ENCODE measurements around the gene STK4. TPM values are rescaled to one million over a fixed set of nuclear protein-coding genes. Genes with fewer than 3 reads are reported as not detected.

STK4 gene
- total RNA-seq, 2 donors from 2014 or later: 28.9 to 29.9 TPM

DNA sequence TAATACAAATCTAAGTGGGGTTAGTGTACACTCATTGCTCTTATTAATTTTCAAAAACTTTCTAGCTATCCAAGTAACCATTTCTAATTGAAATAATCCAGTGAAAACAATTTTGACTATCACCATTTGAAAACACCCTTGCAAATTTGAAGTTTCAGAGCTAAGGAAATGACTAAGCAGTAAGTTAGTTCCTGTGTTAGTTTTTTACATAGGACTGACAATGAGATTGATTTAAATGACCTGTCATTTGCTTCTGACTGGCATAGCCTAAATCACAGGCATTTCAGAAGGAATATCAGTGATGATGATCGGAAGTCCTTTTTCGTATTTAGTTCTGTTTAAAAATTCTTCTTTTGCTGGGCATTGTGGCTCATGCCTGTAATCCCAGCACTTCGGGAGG lies 27.0 kb downstream of the STK4 start:
- Histone ChIP-seq H3K27me3 (no peaks in the 10 kb centered on the region), H3K36me3 (peaks cover 9% of the 10 kb centered on the region), H3K27ac (no peak overlapping the region), H3K9ac (ENCODE audit: low read depth in 2 of 2, low read length in 2 of 2) (no peak overlapping the region), H3K4me3 (no peak overlapping the region), H3K4me1 (no peaks in the 10 kb centered on the region), H3K9me3 (no peaks in the 10 kb centered on the region)
- intact Hi-C loops (cut with DNase I): no loop called here
- DNase-seq: no peak
- TF ChIP-seq, protein P1, sequence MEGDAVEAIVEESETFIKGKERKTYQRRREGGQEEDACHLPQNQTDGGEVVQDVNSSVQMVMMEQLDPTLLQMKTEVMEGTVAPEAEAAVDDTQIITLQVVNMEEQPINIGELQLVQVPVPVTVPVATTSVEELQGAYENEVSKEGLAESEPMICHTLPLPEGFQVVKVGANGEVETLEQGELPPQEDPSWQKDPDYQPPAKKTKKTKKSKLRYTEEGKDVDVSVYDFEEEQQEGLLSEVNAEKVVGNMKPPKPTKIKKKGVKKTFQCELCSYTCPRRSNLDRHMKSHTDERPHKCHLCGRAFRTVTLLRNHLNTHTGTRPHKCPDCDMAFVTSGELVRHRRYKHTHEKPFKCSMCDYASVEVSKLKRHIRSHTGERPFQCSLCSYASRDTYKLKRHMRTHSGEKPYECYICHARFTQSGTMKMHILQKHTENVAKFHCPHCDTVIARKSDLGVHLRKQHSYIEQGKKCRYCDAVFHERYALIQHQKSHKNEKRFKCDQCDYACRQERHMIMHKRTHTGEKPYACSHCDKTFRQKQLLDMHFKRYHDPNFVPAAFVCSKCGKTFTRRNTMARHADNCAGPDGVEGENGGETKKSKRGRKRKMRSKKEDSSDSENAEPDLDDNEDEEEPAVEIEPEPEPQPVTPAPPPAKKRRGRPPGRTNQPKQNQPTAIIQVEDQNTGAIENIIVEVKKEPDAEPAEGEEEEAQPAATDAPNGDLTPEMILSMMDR (IDR thresholded peaks at IDR 0.05): no peak

DNA sequence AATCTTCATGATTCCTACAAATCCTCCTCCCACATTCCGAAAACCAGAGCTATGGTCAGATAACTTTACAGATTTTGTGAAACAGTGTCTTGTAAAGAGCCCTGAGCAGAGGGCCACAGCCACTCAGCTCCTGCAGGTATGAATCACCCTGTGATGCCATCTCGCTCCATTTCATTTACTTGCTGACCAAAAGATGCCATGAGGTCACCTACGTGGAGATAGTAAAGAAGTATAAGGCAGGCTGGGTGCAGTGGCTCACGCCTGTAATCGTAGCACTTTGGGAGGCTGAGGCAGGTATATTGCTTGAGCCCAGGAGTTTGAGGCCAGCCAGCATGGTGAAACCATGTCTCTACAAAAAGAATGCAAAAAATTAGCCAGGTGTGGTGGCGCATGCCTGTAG lies 30.9 kb downstream of the STK4 start:
- H3K27me3 ChIP-seq: no peaks in the 10 kb centered on the region
- H3K9ac ChIP-seq (ENCODE audit: low read depth in 2 of 2, low read length in 2 of 2): no peak overlapping the region
- intact Hi-C loops (cut with DNase I): no loop called here
- no peak overlapping the region for H3K4me3 ChIP-seq
- peaks cover 11% of the 10 kb centered on the region for H3K36me3 ChIP-seq
- no peak overlapping the region for H3K27ac ChIP-seq
- no peaks in the 10 kb centered on the region for H3K9me3 ChIP-seq
- TF ChIP-seq, protein P1 (IDR thresholded peaks at IDR 0.05): no peak
- DNase-seq: no peak
- no peaks in the 10 kb centered on the region for H3K4me1 ChIP-seq

- no peaks in the 10 kb centered on the region for H3K9me3 ChIP-seq
- H3K36me3 ChIP-seq: peaks cover 11% of the 10 kb centered on the region
- DNase-seq: no peak
- intact Hi-C loops (cut with DNase I): no loop called here
- H3K4me3 ChIP-seq: no peak overlapping the region
- TF ChIP-seq, protein P1 (IDR thresholded peaks at IDR 0.05): no peak
- no peak overlapping the region for H3K27ac ChIP-seq
- H3K27me3 ChIP-seq: no peaks in the 10 kb centered on the region
- no peak overlapping the region for H3K9ac ChIP-seq (ENCODE audit: low read depth in 2 of 2, low read length in 2 of 2)
- no peaks in the 10 kb centered on the region for H3K4me1 ChIP-seq
Observed at GRCh38 chr20:44997668-44998067, 31.4 kb downstream of the STK4 start.

DNA sequence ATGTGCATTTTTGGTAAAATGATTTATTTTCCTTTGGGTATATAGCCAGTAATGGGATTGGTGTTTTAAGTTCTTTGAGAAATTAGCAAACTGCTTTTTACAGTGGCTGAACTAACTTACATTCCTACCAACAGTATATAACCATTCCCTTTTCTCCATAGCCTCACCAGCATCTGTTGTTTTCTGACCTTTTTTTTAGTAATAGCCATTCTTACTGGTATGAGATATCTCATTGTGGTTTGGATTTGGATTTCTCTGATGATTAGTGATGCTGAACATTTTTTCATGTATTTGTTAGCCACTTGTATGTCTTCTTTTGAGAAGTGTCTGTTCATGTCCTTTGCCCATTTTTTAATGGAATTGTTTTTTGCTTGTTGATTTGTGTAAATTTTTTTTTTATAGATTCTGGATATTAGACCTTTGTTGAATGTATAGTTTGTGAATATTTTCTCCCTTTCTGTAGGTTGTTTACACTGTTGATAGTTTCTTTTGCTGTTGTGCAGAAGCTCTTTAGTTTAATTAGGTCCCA lies 42.3 kb downstream of the STK4 start:
- H3K36me3 ChIP-seq: peaks cover 6% of the 10 kb centered on the region
- no peak overlapping the region for H3K9ac ChIP-seq (ENCODE audit: low read depth in 2 of 2, low read length in 2 of 2)
- H3K4me1 ChIP-seq: no peaks in the 10 kb centered on the region
- H3K4me3 ChIP-seq: no peak overlapping the region
- TF ChIP-seq, protein P1 (IDR thresholded peaks at IDR 0.05): no peak
- H3K9me3 ChIP-seq: no peaks in the 10 kb centered on the region
- no peaks in the 10 kb centered on the region for H3K27me3 ChIP-seq
- intact Hi-C loops (cut with DNase I): no loop called here
- no peak overlapping the region for H3K27ac ChIP-seq
- no peak for DNase-seq

DNA sequence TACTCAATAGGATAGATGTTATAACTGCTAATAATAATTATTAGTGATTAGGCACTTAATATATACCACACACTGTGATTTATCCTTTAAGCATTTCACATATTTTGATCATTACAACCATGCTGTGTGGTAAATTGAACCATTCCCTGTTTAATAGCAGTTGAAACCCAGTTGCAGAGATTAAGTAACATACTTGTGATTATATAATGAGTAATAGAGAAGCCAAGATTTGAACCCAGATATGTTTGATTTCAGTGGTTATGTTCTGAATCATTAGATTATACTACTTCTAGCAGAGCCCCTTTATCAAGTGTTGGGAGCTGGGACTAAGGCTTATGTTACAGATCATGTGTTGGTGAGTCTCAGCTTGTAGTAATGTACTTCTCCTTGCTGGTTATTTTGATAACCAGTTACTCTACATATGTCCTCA lies 44.1 kb downstream of the STK4 start:
- TF ChIP-seq, protein P1 (IDR thresholded peaks at IDR 0.05): no peak

More for the DNA sequence above, 44.1 kb downstream of the STK4 start:
- Histone ChIP-seq H3K9me3 (no peaks in the 10 kb centered on the region), H3K9ac (ENCODE audit: low read depth in 2 of 2, low read length in 2 of 2) (no peak overlapping the region), H3K4me1 (no peaks in the 10 kb centered on the region), H3K27me3 (no peaks in the 10 kb centered on the region), H3K4me3 (no peak overlapping the region), H3K36me3 (peaks cover 6% of the 10 kb centered on the region), H3K27ac (no peak overlapping the region)
- no peak for DNase-seq
- intact Hi-C loops (cut with DNase I): no loop called here

Measured in colonic mucosa (tissue), 4 donors.